ENCODE results near the gene FDXACB1.

The FDXACB1 gene

DNA sequence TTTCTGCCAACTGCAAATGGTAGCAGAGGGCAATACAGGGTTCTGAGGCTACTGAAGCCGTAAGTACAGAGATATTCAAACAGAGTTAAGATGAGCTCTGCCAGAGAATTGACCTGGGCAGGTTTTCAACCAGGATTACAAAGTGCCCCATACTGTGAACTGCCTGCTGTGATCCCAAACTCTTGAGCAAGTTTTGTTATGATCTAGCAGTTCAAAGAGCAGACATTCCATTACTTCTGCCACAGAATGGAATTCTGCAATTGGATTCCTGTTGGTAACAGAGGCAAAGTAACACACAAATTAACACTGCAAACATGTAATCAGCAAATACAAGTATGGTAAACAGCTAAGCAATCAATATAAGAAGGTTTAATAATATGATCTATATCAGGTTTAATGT lies 38.8 kb downstream of the FDXACB1 start:
- DNase-seq (ENCODE audit: low spot score in 2 of 2) (no peak), ATAC-seq (no peak)
- Mint-ChIP-seq H3K4me3 (no peak overlapping the region), H3K9me3 (no peaks in the 10 kb centered on the region), H3K4me1 (peaks cover 12% of the 10 kb centered on the region), H3K36me3 (peaks cover 94% of the 10 kb centered on the region), H3K27ac (no peak overlapping the region)

DNA sequence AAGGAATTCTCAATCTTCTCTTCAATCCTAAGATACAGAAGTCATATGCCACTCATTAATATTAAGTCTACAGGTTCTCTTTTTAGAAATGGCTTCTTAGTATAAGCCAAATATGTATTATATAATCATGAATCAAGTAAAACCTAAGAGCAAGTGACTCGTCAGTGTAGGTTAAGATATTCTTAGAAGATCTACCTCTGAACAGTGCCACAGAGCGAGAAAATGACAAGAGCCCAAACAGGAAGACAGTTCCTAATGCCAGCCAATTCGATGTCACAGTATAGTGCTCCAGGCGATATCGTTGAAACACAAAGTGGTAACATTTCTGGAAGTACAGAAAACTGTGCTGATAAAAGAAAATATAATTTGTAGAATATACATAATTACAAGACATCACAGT lies 40.9 kb downstream of the FDXACB1 start:
- H3K9me3 Mint-ChIP-seq, result no peaks in the 10 kb centered on the region
- no peak overlapping the region for H3K27ac Mint-ChIP-seq
- peaks cover 12% of the 10 kb centered on the region for H3K4me1 Mint-ChIP-seq
- H3K36me3 Mint-ChIP-seq, result peaks cover 90% of the 10 kb centered on the region
- DNase-seq (ENCODE audit: low spot score in 2 of 2) (no peak), ATAC-seq (no peak)
- no peak overlapping the region for H3K4me3 Mint-ChIP-seq

DNA sequence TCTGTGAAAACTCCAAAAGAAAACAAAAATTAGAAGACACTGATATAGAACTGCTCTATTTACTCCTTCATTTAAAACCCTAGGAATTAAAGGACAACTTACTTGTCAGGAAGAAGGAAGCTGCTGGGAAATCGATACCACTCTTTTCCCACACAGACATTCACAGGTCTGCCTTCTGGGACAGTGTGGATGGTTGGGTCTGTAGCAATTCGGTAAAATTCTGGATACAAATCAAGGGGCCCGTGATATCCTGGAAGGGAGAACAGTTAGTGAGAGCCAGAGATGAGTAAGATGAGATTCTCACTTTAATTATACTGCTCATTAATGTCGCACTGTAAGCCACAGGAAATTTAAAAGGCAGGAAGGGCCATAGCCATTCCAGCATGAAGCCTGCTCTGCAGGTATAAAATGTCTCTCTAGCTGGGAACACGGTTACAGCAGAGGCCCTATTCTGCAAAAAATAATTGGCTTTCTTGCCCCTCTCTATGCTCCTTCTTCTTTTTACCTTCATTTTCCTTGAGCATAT lies 41.5 kb downstream of the FDXACB1 start:
- Mint-ChIP-seq H3K4me1 (peaks cover 12% of the 10 kb centered on the region), H3K36me3 (peaks cover 90% of the 10 kb centered on the region), H3K4me3 (no peak overlapping the region), H3K27ac (peak overlapping the region; percentile 74), H3K9me3 (no peaks in the 10 kb centered on the region)
- DNase-seq (ENCODE audit: low spot score in 2 of 2), result no peak
- no peak for ATAC-seq

DNA sequence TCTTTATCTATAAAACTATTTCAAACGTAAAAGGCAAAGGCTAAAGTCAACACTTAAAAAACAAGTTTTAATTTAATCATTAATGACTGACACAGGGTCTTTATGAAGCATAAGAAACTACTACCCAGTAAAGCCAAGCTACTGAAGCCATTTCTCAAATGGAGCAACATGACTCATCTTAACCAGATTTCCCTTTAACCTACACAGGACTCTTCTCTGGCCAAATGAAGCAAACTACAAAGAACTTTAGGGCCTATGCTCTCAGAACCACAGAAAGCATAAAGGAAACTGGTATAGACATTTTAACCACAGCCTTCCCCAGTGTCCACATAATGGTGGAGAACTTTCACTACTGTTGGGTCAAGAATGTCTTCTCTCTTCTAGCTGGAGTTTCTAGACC lies 42.2 kb downstream of the FDXACB1 start:
- peaks cover 12% of the 10 kb centered on the region for H3K4me1 Mint-ChIP-seq
- H3K4me3 Mint-ChIP-seq, result no peak overlapping the region
- H3K36me3 Mint-ChIP-seq, result peaks cover 89% of the 10 kb centered on the region
- ATAC-seq, result no peak
- peak overlapping the region; percentile 74 for H3K27ac Mint-ChIP-seq
- no peaks in the 10 kb centered on the region for H3K9me3 Mint-ChIP-seq
- no peak for DNase-seq (ENCODE audit: low spot score in 2 of 2)

DNA sequence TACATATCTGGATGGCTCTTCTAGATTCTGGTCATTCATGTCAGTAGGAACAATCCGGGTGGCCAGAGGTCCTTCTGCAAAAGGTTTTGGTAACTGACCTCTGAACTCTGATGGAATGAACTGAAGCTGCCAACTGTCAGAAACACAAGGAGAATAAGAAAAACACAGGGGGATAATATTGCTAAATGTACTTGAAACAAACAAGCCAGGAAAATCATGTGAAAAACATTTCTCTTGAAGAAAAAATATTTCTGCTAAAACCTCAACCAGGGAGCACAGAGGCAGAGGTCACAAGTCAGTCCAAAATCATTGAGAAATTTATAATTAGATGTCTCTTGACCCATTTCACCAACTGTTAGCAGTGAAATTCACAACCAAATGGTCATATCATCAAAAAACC lies 42.8 kb downstream of the FDXACB1 start:
- DNase-seq (ENCODE audit: low spot score in 2 of 2), result no peak
- Mint-ChIP-seq H3K4me3 (no peak overlapping the region), H3K9me3 (no peaks in the 10 kb centered on the region), H3K4me1 (peaks cover 12% of the 10 kb centered on the region), H3K27ac (no peak overlapping the region), H3K36me3 (peaks cover 88% of the 10 kb centered on the region)
- ATAC-seq, result no peak

DNA sequence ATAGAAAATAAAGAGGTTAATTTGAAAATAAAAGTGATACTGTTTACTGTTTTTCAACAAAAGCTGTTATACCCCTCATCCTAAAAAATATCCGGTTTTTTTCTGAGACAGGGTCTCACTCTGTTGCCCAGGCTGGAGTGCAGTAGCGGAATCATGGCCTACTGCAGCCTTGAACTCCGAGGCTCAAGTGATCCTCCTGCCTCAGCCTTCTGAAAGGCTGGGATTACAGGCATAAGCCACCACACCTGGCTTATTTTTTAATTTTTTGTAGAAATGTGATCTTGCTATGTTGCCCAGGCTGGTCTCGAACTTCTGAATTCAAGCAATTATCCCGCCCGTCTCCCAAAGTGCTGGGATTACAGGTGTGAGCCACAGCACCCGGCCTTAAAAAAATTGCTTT lies 43.3 kb downstream of the FDXACB1 start:
- Mint-ChIP-seq H3K9me3 (no peaks in the 10 kb centered on the region), H3K4me1 (peaks cover 12% of the 10 kb centered on the region), H3K36me3 (peaks cover 86% of the 10 kb centered on the region), H3K27ac (no peak overlapping the region), H3K4me3 (no peak overlapping the region)
- DNase-seq (ENCODE audit: low spot score in 2 of 2) (no peak), ATAC-seq (no peak)

DNA sequence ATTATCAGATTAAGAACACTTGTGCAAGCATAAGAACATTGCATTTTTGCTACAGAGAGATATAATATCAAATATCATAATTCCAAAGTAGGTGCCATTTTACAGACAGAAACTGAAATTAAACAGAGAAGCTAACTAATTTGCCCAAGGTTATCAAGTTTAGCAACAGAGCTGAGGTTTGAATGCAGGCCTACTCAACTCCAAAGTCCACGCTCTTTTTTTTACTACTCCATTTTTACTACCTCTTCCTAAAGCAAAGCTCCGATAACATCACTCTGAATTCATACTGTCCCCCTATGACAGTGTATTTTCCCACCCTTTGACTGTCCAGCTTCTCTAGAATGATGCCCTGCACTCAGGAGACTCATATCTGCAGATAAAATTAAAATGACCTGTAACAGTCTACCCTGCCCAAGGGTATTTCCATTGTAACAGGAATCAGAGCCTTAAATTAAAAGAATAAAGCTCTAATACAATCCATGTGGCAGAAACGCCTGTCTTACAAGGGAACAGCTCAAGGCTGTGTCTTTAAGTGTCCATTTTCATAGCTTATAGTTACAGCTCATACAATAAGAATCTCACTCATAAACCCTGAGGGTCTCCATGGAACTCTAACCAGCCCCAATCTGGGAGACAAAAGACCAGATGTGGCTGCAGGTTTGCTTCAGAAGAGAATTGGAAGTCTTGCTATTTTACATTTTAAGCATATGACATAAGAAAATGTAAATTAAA lies 44.4 kb downstream of the FDXACB1 start:
- peaks cover 15% of the 10 kb centered on the region for H3K4me1 Mint-ChIP-seq
- DNase-seq (ENCODE audit: low spot score in 2 of 2) (no peak), ATAC-seq (no peak)
- no peaks in the 10 kb centered on the region for H3K9me3 Mint-ChIP-seq
- H3K4me3 Mint-ChIP-seq, result no peak overlapping the region
- H3K36me3 Mint-ChIP-seq, result peaks cover 88% of the 10 kb centered on the region
- no peak overlapping the region for H3K27ac Mint-ChIP-seq

DNA sequence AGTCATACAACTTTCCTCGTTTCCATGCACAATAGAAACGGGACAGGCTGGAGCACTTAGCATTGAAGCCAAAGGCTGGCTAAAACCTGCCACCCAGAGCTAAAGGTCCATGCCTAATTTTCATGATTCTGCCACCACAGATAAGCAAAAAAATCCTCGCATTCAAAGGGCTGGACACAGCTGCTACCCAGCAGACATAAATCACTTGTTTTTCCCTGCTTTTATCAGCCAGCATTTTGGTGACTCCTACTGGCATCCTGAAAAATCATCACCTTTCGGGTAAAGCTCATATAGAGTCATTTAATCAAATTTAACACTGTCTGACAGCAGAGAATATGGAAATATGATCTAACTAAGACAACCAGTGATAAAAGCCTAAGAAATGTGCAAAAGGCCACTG lies 45.4 kb downstream of the FDXACB1 start:
- no peak for ATAC-seq
- no peaks in the 10 kb centered on the region for H3K9me3 Mint-ChIP-seq
- H3K36me3 Mint-ChIP-seq, result peaks cover 88% of the 10 kb centered on the region
- peaks cover 24% of the 10 kb centered on the region for H3K4me1 Mint-ChIP-seq
- no peak overlapping the region for H3K4me3 Mint-ChIP-seq
- H3K27ac Mint-ChIP-seq, result no peak overlapping the region
- DNase-seq (ENCODE audit: low spot score in 2 of 2), result no peak

DNA sequence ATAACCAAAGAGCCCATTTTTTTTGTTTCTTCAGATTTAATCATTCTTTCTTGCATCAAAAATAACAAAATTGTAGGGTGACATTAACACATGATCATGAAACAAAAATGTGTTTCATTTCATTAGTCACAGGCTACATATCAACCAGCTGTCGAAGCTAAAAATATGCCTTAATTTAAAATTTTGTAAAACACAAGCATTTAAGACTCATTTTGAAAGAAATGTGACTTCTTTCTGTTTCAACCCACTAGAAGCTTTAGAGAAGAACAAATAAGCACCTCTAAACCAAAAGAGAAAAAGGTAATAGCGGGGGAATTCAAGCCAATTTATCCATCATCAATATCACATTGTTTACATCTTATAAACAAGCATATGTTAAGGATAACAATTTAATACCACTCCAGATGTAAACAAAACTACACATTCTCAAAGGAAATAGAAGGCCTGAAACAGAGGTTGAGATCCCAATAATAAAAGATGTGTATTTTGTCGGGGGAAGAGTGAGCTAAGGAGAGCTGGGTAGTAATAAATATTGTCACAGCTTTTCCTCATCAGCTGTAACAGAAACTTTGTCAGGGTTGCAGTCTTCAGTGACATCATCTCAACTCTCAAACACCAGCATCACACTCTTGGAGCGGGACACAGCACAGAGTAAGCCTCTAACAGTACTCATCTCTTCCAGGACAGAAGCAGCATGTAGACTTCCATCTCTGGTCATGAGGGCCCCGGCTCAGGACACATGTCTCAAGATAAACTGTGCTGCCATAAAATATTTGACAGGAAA lies 49.6 kb downstream of the FDXACB1 start:
- Mint-ChIP-seq H3K4me1 (peaks cover 12% of the 10 kb centered on the region), H3K27ac (peak overlapping the region; percentile 21), H3K9me3 (no peaks in the 10 kb centered on the region), H3K4me3 (no peak overlapping the region), H3K36me3 (peaks cover 73% of the 10 kb centered on the region)
- DNase-seq (ENCODE audit: low spot score in 2 of 2) (no peak), ATAC-seq (peak; percentile 54)

DNA sequence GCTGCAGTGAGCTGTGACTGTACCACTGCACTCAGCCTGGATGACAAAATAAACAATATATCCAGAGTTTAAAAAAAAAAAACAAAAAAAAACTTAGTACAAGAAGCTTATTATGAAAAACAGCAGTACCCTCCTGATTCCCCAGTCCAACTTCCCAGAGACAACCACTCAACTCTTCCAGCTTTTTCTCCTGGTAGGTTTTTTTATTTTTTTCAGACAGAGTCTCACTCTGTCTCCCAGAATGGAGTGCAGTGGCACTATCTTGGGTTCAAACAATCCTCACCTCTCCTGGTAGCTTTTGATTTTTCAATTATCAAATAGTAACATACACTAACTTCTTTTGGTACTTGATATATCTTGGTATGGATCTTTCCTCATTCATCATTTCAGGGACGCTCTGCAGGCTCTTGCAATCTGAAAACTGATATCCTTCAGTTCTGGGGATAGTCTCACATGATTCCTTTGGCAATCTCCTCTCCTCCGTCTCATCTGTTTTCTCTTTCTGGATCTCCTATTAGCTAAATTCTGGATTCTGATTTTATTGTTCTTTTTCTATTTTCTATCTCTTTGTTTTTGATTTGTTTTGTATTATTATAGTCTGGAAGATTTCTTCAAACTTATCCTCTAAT lies 52.5 kb downstream of the FDXACB1 start:
- DNase-seq (ENCODE audit: low spot score in 2 of 2) (no peak), ATAC-seq (no peak)
- no peaks in the 10 kb centered on the region for H3K9me3 Mint-ChIP-seq
- peaks cover 53% of the 10 kb centered on the region for H3K36me3 Mint-ChIP-seq
- H3K4me3 Mint-ChIP-seq, result no peak overlapping the region
- H3K4me1 Mint-ChIP-seq, result peaks cover 12% of the 10 kb centered on the region
- H3K27ac Mint-ChIP-seq, result no peak overlapping the region
